ENCODE data around the gene FER.

GRCh38 chr5:109038209-109038840 lies 290.6 kb downstream of the FER start:
- TF ChIP-seq CTCF (IDR thresholded peaks at IDR 0.05; ENCODE audit: low read depth, low read length) (no peak), EZH2phosphoT487 (IDR thresholded peaks at IDR 0.05; ENCODE audit: low read depth) (no peak)
